H9 (cell line): ENCODE data around the gene HPGD. TPM values are rescaled to one million over a fixed set of nuclear protein-coding genes. Genes with fewer than 3 reads are reported as not detected.
A peak's percentile ranks its signal among the peaks of the same experiment; 100 is the strongest.

Experiments
- DNase-seq: peaks from one replicate; pipeline ENCODE4 v3.0.0-alpha.2; 2017
- H2AFZ ChIP-seq: one replicate; pipeline ENCODE4 v1.6.1; 2013; ENCODE audit warnings: mild to moderate bottlenecking, low read length, control low read depth, moderate library complexity
- H2AK5ac ChIP-seq: 2 replicates; pipeline ENCODE4 v1.6.1; 2013; ENCODE audit warnings: low read length, control low read depth, mixed read lengths; ENCODE audit not compliant: insufficient read length
- H2BK120ac ChIP-seq: one replicate; pipeline ENCODE4 v1.6.1; 2013; ENCODE audit warnings: low read depth, mild to moderate bottlenecking, low read length, control low read depth, inconsistent platforms; ENCODE audit not compliant: poor library complexity, severe bottlenecking
- H2BK12ac ChIP-seq: 2 replicates; pipeline ENCODE4 v1.6.1; 2013; ENCODE audit warnings: low read length, control low read depth, mixed read lengths, low read depth; ENCODE audit not compliant: insufficient read length
- H2BK15ac ChIP-seq: 2 replicates; pipeline ENCODE4 v1.6.1; 2013; ENCODE audit warnings: low read depth, low read length, control low read depth
- H2BK20ac ChIP-seq: one replicate; pipeline ENCODE4 v1.6.1; 2013; ENCODE audit warnings: low read depth, mild to moderate bottlenecking, low read length, control low read depth, inconsistent platforms; ENCODE audit not compliant: poor library complexity, severe bottlenecking
- H2BK5ac ChIP-seq: 2 replicates; pipeline ENCODE4 v1.6.1; 2013; ENCODE audit warnings: low read length, control low read depth, mixed read lengths; ENCODE audit not compliant: insufficient read length
- H3K14ac ChIP-seq: 2 replicates; pipeline ENCODE4 v1.6.1; 2013; ENCODE audit warnings: low read length, control low read depth; ENCODE audit not compliant: insufficient read depth
- H3K18ac ChIP-seq: 2 replicates; pipeline ENCODE4 v1.6.1; 2013; ENCODE audit warnings: low read depth, mild to moderate bottlenecking, mixed read lengths, low read length, control low read depth; ENCODE audit not compliant: insufficient read length
- H3K23ac ChIP-seq: 2 replicates; pipeline ENCODE4 v1.6.1; 2013; ENCODE audit warnings: low read length, control low read depth, mixed read lengths, low read depth; ENCODE audit not compliant: insufficient read length
- H3K23me2 ChIP-seq: 2 replicates; pipeline ENCODE4 v1.6.1; 2013; ENCODE audit warnings: low read depth, mild to moderate bottlenecking, mixed read lengths, low read length, control low read depth; ENCODE audit not compliant: insufficient read length, poor library complexity, severe bottlenecking
- H3K27ac ChIP-seq: 2 replicates; pipeline ENCODE4 v1.5.1; 2013; ENCODE audit warnings: low read length, control low read depth, mixed read lengths, low read depth; ENCODE audit not compliant: insufficient read length
- H3K27me3 ChIP-seq: 2 replicates; pipeline ENCODE4 v1.6.1; 2013; ENCODE audit warnings: low read length, control low read depth, inconsistent platforms; ENCODE audit not compliant: insufficient read depth
- H3K4ac ChIP-seq: 2 replicates; pipeline ENCODE4 v1.6.1; 2013; ENCODE audit warnings: low read depth, mild to moderate bottlenecking, control low read depth, inconsistent platforms, low read length, moderate library complexity
- H3K4me1 ChIP-seq: 2 replicates; pipeline ENCODE4 v1.6.1; 2013; ENCODE audit warnings: low read length, control low read depth, inconsistent platforms; ENCODE audit not compliant: insufficient read depth
- H3K4me2 ChIP-seq: 2 replicates; pipeline ENCODE4 v1.6.1; 2013; ENCODE audit warnings: low read length, control low read depth, mixed read lengths; ENCODE audit not compliant: insufficient read length, insufficient read depth
- H3K56ac ChIP-seq: 2 replicates; pipeline ENCODE4 v1.6.1; 2013; ENCODE audit warnings: low read depth, mild to moderate bottlenecking, mixed read lengths, low read length, control low read depth; ENCODE audit not compliant: insufficient read length
- H3K79me1 ChIP-seq: 2 replicates; pipeline ENCODE4 v1.6.1; 2013; ENCODE audit warnings: low read depth, mild to moderate bottlenecking, moderate library complexity, low read length, control low read depth, inconsistent platforms; ENCODE audit not compliant: insufficient read depth, poor library complexity, severe bottlenecking
- H3K79me2 ChIP-seq: 2 replicates; pipeline ENCODE4 v1.6.1; 2013; ENCODE audit warnings: low read length, control low read depth, inconsistent platforms; ENCODE audit not compliant: insufficient read depth
- H3K9ac ChIP-seq: 2 replicates; pipeline ENCODE4 v1.6.1; 2013; ENCODE audit warnings: low read length, control low read depth, mixed read lengths; ENCODE audit not compliant: insufficient read length; ENCODE audit errors: extremely low read depth
- H3K9me3 ChIP-seq: one replicate; pipeline ENCODE4 v1.6.1; 2013; ENCODE audit warnings: low read depth, low read length, inconsistent platforms; ENCODE audit not compliant: control insufficient read depth
- H3T11ph ChIP-seq: one replicate; pipeline ENCODE4 v1.6.1; 2013; ENCODE audit warnings: mild to moderate bottlenecking, low read length, control low read depth, inconsistent platforms
- H4K20me1 ChIP-seq: one replicate; pipeline ENCODE4 v1.6.1; 2013; ENCODE audit not compliant: control insufficient read depth, insufficient read length, insufficient read depth
- H4K5ac ChIP-seq: 2 replicates; pipeline ENCODE4 v1.6.1; 2013; ENCODE audit warnings: low read depth, mild to moderate bottlenecking, mixed read lengths, low read length, control low read depth; ENCODE audit not compliant: insufficient read length
- H4K8ac ChIP-seq: replicated peaks from 2 replicates; pipeline ENCODE4 v1.6.1; 2013; ENCODE audit warnings: low read length, control low read depth, mixed read lengths, low read depth; ENCODE audit not compliant: insufficient read length
- H4K91ac ChIP-seq: 2 replicates; pipeline ENCODE4 v1.6.1; 2013; ENCODE audit warnings: low read depth, mild to moderate bottlenecking, moderate library complexity, mixed read lengths, low read length, control low read depth; ENCODE audit not compliant: insufficient read length
- H3K27ac Mint-ChIP-seq, 3 experiments: 2 replicates in 2 of 3; 3 replicates in 1 of 3; pipeline ENCODE4 v1.8.0; 2020 to 2021; ENCODE audit warnings: mixed read lengths in 3 of 3, mild to moderate bottlenecking in 1 of 3, moderate library complexity in 1 of 3
- H3K27me3 Mint-ChIP-seq: 2 replicates; pipeline ENCODE4 v1.8.0; 2021; ENCODE audit warnings: low read depth, mild to moderate bottlenecking, moderate library complexity, mixed read lengths
- H3K36me3 Mint-ChIP-seq, 3 experiments: 2 replicates in 2 of 3; 3 replicates in 1 of 3; pipeline ENCODE4 v1.8.0; 2020 to 2021; ENCODE audit warnings: low read depth in 3 of 3, mixed read lengths in 3 of 3; ENCODE audit not compliant: insufficient read depth in 1 of 3
- H3K4me1 Mint-ChIP-seq, 2 experiments: 2 replicates each; pipeline ENCODE4 v1.8.0; 2020; ENCODE audit warnings: mixed read lengths in 2 of 2
- H3K4me3 Mint-ChIP-seq, 2 experiments: 2 replicates in 1 of 2; 3 replicates in 1 of 2; pipeline ENCODE4 v1.8.0; 2020 to 2021; ENCODE audit warnings: mild to moderate bottlenecking in 2 of 2, mixed read lengths in 2 of 2, moderate library complexity in 1 of 2
- H3K9me3 Mint-ChIP-seq, 2 experiments: 2 replicates in 1 of 2; 3 replicates in 1 of 2; pipeline ENCODE4 v1.8.0; 2020; ENCODE audit warnings: mild to moderate bottlenecking in 2 of 2, mixed read lengths in 2 of 2, moderate library complexity in 1 of 2
- WGBS: extraction: QIAGEN DNeasy Blood & Tissue Kit; methylation state at CpG from one replicate; pipeline ENCODE4 v1.1.7; 2013; ENCODE audit warnings: missing lambda C conversion rate, low lambda C conversion rate, mixed read lengths; ENCODE audit not compliant: insufficient read length; ENCODE audit errors: extremely low coverage; 5-methylcytosine and 5-hydroxymethylcytosine counted together
- total RNA-seq: library from RNA; stranded (reverse); gene quantifications from 2 replicates; pipeline ENCODE4 v1.2.1, GENCODE V29; 2021
- TF ChIP-seq, protein P1 (sequence below): fragments of 200-600 bp; sonication (generic); conservative IDR thresholded peaks from 3 replicates; pipeline ENCODE4 v1.8.0; 2021; ENCODE audit warnings: antibody characterized with exemption, mild to moderate bottlenecking

HPGD gene
- total RNA-seq, 1 experiment from 2014 or later = 16.8 TPM

DNA sequence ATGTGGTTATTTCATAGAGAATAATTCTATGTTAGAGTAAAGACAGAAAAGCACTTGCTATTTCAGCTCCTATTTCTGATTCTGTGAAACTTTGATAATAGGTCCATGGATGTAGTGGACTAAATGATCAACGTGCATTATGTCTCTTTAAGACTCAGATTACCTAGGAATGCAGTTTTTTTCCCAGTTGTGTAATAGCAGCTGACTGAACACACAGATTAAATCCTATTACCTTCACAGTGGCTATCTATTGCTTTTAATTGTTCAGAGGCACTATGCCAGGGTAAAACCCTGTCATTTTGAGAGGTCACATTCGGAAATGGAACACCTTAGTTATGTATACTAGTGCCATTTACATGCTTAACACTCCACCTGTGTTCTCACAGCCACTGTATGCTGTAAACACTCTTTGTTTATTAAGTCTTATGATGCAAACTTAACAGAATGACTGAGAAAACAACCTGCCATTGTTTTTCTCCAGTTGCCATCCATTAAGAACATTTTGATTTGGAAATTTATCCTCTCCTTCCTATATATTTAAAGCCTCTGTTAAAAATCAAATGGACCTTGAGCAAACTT lies 70.5 kb downstream of the HPGD start:
- no peaks in the 10 kb centered on the region for H3K23me2 ChIP-seq
- no peaks in the 10 kb centered on the region for H3K27me3 Mint-ChIP-seq
- H2AK5ac ChIP-seq = no peak overlapping the region
- H3K4me1 ChIP-seq = peaks cover 3% of the 10 kb centered on the region; the same call in 1 of the 2 replicates
- no peak overlapping the region for H3K4me3 Mint-ChIP-seq
- WGBS = no CpG with 5 or more reads among the region's 2 CpGs
- no peak overlapping the region for H2AFZ ChIP-seq
- no peaks in the 10 kb centered on the region for H3K79me1 ChIP-seq
- no peak overlapping the region for H2BK5ac ChIP-seq
- no peak overlapping the region for H3K23ac ChIP-seq
- no peak overlapping the region for H3K4ac ChIP-seq
- H3K27ac Mint-ChIP-seq = peak overlapping the region in 1 of 3 experiments; percentile 95; a peak in 2 of 7 replicates
- H3K27me3 ChIP-seq = no peaks in the 10 kb centered on the region
- no peaks in the 10 kb centered on the region for H3K9me3 Mint-ChIP-seq
- H3K56ac ChIP-seq = no peak overlapping the region
- no peak overlapping the region for H4K91ac ChIP-seq
- TF ChIP-seq, protein P1, sequence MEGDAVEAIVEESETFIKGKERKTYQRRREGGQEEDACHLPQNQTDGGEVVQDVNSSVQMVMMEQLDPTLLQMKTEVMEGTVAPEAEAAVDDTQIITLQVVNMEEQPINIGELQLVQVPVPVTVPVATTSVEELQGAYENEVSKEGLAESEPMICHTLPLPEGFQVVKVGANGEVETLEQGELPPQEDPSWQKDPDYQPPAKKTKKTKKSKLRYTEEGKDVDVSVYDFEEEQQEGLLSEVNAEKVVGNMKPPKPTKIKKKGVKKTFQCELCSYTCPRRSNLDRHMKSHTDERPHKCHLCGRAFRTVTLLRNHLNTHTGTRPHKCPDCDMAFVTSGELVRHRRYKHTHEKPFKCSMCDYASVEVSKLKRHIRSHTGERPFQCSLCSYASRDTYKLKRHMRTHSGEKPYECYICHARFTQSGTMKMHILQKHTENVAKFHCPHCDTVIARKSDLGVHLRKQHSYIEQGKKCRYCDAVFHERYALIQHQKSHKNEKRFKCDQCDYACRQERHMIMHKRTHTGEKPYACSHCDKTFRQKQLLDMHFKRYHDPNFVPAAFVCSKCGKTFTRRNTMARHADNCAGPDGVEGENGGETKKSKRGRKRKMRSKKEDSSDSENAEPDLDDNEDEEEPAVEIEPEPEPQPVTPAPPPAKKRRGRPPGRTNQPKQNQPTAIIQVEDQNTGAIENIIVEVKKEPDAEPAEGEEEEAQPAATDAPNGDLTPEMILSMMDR = no peak
- H3K9me3 ChIP-seq = no peaks in the 10 kb centered on the region
- H3K9ac ChIP-seq = no peak overlapping the region
- peak overlapping the region; percentile 36 for H3K4me2 ChIP-seq
- H3K27ac ChIP-seq = peak overlapping the region; percentile 20
- no peak overlapping the region for H3K14ac ChIP-seq
- H3K36me3 Mint-ChIP-seq = no peaks in the 10 kb centered on the region
- no peak overlapping the region for H2BK120ac ChIP-seq
- no peak overlapping the region for H2BK12ac ChIP-seq
- no peak overlapping the region for H4K8ac ChIP-seq
- H3K79me2 ChIP-seq = no peaks in the 10 kb centered on the region
- no peak for DNase-seq
- no peak overlapping the region for H3T11ph ChIP-seq
- peaks cover 31 to 41% of the 10 kb centered on the region in 2 experiments for H3K4me1 Mint-ChIP-seq
- no peak overlapping the region for H2BK20ac ChIP-seq
- no peak overlapping the region for H4K5ac ChIP-seq
- H4K20me1 ChIP-seq = no peaks in the 10 kb centered on the region
- H3K18ac ChIP-seq = no peak overlapping the region
- no peak overlapping the region for H2BK15ac ChIP-seq
